HG03558 (cell line): ENCODE measurements around the gene CHP1.
"Not testable (repeated sequence)": the region's sequence is repeated elsewhere in the genome, so short reads cannot be mapped to it uniquely, and the experiment has no call there.

ENCODE experiments used
- ATAC-seq: cut with Tn5 transposase; IDR thresholded peaks from one replicate; pipeline ENCODE4 v1.9.1; 2021; ENCODE audit warnings: moderate number of reproducible peaks; ENCODE audit not compliant: unreplicated experiment; ENCODE audit errors: extremely low read depth

CHP1 gene

GRCh38 chr15:41254560-41254959 lies 23.5 kb downstream of the CHP1 start:
- ATAC-seq: no peak

DNA sequence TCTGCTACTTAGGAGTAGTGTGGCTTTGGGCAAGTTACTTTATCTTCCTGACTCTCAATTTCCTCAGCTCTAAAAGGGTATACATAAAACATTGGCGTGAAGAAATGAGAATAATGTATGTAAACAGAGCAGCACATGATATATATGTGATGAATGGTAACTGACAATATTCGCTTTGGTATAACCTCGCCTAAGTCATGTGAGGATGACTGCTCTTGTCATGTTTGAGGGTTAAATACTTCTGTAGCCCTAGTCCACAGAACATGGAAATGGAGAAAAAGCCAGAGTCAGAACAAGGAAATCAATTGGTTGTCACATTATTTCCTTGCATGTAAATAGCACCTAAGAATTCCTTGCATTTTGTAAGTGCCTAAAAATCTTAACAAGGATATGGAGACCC lies 25.0 kb downstream of the CHP1 start:
- ATAC-seq: no peak

DNA sequence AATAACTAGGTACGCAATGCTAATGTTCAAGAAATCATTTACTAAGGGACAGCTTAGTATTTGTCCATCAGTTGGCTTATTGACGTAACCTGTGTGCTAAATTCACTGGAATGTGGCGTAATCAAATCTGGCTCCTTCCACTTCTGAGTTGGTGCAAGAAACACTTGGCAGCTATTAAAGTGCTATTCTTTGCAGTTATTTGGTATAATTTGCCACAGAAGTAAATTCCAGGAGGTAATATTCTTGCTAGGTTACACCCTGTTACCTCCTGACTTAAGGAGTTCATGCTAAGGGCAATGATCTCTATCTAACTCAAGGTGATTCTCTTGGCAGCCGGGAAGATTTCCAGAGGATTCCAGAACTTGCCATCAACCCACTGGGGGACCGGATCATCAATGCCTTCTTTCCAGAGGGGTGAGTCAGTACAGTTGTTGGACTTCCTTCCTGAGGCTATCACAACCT lies 25.5 kb downstream of the CHP1 start:
- no peak for ATAC-seq

DNA sequence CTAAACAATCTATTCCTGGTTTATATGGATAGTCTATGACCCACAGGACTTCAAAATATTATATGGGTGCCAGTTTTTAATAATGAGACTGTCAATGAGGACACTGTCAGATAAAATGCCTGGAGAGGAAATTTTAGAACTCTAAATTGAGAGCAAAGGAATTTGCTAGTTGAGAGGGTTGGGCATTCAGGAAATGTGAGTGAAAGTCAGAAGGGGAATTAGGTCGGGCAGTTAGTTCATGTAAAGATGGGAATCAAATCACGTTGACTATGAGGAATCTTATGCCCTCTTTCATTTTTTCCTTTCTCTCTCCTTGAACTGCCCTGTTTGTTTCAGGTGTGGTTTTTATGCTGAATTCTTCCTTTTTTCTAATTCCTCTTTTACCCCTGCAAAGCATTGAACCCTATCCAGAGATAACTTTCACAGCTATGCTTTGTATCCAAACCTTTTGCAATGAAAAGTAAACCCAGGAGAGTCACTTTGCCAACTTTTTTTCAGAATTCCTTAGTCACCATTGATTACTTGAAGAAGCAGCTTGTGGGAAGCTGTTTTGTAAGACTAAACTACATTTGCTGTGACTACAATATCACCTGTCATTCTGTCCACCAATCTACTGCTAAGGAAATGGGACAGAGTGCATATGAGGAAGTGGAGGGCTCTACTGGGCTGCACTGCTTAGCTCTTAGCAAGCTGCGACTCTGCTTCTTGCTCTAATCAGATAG lies 27.8 kb downstream of the CHP1 start:
- no peak for ATAC-seq

GRCh38 chr15:41259546-41260189 lies 28.6 kb downstream of the CHP1 start:
- no peak for ATAC-seq

GRCh38 chr15:41260924-41261323 lies 29.9 kb downstream of the CHP1 start:
- not testable (repeated sequence) for ATAC-seq

DNA sequence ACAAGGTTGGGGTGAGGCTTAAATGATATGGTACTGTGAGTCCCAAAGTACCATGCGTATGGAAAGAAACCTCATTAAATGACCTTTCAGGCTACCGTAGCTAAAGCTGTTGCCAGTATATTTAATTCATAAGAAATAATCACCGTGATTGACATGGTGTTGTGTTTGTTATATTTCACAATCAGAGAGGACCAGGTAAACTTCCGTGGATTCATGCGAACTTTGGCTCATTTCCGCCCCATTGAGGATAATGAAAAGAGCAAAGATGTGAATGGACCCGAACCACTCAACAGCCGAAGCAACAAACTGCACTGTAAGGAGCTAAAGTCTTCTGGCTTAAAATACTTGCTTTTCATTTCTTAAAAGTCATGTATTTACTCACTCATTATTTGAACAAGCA lies 31.5 kb downstream of the CHP1 start:
- no peak for ATAC-seq

- ATAC-seq: no peak
Measured at GRCh38 chr15:41263891-41264351, 32.9 kb downstream of the CHP1 start.

GRCh38 chr15:41269887-41270286 lies 38.8 kb downstream of the CHP1 start:
- ATAC-seq: no peak

DNA sequence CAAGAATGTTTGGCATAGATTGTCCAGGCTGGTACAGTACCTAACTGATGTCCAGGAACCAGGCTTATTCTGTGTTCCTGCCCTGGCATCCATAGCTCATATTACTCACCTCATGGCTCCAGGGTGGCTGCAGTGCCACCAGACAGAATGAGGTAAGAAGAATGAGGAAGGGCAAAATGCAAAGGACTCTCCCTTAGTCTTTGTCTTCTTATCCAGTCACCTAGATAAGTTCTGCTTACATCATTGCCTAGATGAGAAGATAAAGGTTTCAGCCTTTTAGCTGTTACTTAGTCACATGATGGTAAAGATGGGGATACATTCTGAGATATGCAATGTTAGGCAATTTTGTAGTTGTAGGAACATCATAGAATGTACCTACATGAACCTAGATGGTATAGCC lies 45.8 kb downstream of the CHP1 start:
- ATAC-seq: no peak

GRCh38 chr15:41278319-41278718 lies 47.3 kb downstream of the CHP1 start:
- no peak for ATAC-seq

- no peak for ATAC-seq
Measured at GRCh38 chr15:41279535-41280283, 48.6 kb downstream of the CHP1 start.

GRCh38 chr15:41281236-41281635 lies 50.2 kb downstream of the CHP1 start:
- no peak for ATAC-seq

DNA sequence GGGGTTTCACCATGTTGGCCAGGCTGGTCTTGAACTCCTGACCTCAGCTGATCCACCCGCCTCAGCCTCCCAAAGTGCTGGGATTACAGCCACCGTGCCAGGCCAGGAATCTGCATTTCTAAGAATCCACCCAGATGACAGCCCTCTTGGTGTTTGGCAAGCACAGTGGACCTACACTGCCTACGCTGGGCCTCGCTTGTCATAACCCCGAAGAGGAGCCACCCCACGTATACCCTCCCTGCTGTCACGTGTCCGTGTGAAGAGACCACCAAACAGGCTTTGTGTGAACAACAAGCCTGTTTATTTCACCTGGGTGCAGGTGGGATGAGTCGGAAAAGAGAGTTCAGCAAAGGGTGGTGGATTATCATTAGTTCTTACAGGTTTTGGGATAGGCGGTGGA lies 51.4 kb downstream of the CHP1 start:
- ATAC-seq: not testable (repeated sequence)

GRCh38 chr15:41282980-41283652 lies 52.0 kb downstream of the CHP1 start:
- not testable (repeated sequence) for ATAC-seq

DNA sequence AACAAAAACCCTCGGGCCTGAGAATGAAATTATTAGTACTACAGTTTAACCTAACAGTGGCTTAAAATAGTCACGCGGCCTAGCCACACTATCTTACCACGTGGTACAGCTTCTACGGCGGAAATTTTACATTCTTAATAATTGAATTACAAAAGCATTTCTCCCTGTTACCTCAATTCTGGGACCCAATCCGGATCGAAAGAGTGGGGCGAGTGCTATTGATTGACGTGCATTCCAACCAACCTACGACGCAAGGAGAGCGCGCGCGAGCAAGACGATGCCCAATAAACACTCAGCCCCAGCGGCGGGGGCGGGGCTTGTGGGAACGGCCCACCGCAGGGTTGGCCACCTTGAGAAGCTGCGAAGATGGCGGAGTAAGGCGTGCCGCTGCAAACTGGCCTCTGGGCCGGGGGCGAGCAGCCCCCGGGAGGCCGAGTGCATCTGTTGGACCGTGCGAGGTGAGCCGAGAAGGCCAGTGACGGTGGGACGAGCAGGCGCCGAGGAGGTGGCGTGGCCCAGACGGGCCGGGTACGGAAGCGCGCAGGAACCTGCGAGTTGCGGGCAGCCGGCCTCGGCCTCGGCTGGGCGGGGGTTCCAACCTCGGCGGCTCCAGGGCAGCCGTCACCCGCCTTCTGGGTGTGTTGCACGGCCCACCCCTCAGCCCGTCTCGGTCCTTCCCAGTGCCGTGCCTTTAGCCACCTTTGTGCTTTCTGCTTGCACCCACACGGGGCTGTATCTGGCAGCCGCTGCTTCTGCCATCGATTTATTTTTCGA lies 52.8 kb downstream of the CHP1 start:
- peak; percentile 85 for ATAC-seq

DNA sequence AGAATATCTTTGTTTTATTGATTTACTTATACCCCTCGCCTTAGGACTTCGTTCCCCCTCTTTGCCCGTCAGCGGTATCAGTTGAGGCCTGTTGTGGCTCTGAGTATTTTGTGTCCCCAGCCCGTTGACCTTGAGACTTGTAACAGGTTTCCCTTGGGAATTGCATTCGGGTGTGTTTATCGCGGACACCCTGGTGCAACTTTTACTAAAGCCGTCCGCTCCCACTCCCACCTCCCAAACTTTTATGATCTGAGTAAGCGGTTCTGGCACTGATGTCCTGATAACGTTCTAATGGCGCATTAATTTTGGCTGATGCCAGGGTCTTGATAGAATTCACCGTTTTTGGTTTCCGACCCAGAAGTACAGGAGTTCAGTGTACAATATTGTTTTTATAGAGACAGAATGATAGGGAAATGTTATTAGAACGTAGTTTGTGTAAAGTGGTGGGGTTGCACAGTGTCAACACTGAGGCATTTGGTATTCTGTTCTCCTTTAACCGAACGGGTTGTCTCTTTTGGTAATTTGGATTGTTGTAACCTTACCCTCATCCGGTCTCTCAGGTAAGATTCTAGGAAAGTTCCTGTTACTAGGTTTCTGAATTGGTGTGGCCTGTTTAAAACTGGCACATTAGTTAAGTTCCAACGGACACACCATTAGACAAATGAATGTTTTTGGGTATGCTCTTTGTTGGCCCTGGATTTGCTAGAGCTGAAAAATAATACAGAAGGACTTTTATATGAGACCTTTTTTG lies 53.5 kb downstream of the CHP1 start:
- ATAC-seq: no peak

GRCh38 chr15:41285285-41285684 lies 54.2 kb downstream of the CHP1 start:
- ATAC-seq: no peak

- ATAC-seq: no peak
Measured at GRCh38 chr15:41286665-41287333, 55.7 kb downstream of the CHP1 start.
